DMS53 treated with DMSO at 0.1 percent for 48 hours (cell line): ENCODE measurements around the gene UBN2.

Source experiments
- DNase-seq: peaks from one replicate; lab custom pipeline; 2025; ENCODE audit not compliant: unreplicated experiment; lab: John Stamatoyannopoulos, UW

The UBN2 gene

DNA sequence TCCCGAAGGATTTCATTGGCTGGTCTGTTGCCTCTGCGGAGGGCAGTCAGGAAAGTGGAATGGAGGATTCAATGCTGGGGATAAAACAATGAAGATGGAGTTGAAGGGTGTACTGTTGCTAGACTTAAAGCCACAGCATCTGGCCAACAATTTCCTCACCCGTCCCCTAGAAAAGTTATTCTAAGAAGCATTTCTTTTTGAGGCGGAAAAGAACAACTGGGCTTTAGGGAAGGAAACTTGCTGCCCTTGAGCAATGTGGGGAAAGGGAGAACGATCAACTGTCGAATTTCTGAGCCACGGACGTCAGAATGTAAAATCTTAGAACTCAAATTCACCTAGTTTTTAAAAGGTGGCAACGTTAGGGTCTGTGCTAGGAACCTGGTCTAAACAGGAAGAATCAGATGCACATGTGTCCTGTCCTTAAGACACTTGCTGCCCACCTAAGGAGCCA is 110.8 kb downstream of the UBN2 start:
- DNase-seq = no peak

DNA sequence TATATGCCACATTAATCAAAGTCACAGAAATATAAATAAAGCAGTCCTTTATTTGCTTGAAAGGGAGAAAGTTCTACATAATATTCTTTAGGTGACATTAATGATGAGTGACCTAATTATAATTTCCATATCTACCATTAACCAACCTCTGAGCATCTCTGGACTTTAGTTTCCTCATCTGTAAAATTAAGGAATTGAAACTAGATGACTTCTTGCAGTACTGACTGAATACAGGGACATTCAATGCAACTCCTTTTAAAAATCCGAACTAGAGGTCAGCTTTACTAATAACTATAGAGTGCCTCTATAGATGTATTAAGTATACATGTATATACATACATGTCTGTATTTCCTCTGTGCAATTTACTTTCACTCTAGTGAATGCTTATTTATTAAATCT is 114.0 kb downstream of the UBN2 start:
- DNase-seq = no peak

- no peak for DNase-seq
Observed at GRCh38 chr7:139351027-139351426, 120.0 kb downstream of the UBN2 start.

DNA sequence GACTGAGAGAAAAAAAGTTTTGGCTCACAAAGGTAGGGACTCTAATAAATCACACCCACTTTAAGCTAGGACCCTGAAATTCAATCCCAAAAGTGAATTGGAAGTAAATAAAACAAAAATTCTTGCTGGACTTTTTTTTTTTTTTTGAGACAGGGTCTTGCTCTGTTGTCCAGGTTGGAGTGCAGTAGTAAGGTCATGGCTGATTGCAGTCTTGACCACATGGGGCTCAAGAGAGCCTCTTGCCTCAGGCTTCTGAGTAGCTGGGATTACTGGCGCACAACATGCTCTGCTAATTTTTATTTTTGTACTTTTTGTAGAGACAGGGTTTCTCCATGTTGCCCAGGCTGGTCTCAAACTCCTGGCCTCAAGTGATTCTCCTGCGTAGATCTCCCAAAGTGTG is 123.7 kb downstream of the UBN2 start:
- DNase-seq = no peak

- no peak for DNase-seq
Observed at GRCh38 chr7:139355320-139355719, 124.3 kb downstream of the UBN2 start.
